ENCODE measurements around the gene KPNB1. TPM values are rescaled to one million over a fixed set of nuclear protein-coding genes. Genes with fewer than 3 reads are reported as not detected.

The KPNB1 gene
- total and polyA plus RNA-seq, 2 experiments from 2014 or later: 274 to 599 TPM

DNA sequence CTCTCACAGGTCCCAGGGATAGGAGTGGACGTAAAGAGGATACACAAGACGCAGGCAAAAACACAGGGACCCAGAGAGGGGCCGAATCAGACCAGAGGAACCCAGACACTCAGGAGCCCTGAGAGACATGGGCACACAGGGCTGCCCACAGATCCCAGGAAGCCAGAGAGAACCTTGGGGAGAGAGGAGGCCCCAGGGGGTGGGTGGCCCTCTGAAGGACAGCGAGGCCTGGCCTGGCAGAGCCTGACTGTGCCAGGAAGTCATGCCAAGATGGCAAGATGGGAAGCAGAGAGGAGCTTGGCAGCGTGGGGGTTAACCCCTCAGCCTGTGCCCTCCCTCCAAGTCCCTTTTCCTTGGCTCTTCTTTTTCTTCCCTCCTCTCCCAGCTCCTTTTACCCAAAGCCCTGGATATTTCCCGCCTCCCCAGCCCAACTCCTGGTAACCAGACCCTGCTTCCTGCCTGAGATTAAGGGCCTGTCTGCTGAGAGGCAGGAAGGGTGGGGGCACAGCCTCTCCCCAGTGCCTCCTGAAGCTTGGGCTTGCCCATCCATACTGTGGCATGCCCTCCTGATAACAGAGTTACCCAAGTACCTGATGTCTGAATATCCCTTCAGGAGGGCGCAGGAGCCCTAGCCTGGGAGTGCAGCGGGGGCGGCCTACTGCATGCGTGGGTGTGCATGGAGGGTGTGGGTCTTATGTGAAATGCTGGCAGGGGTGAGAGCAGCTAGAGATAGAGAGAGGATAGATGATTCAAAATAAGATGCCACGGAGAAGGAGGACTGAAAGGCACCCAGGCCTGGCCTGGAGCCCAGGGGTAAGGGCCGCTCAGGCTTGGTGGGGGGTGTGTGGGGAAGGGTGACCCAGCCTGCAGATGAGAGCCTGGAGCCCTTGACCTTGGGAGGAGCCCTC lies 77.3 kb downstream of the KPNB1 start (continued):
- TF ChIP-seq, protein P1, sequence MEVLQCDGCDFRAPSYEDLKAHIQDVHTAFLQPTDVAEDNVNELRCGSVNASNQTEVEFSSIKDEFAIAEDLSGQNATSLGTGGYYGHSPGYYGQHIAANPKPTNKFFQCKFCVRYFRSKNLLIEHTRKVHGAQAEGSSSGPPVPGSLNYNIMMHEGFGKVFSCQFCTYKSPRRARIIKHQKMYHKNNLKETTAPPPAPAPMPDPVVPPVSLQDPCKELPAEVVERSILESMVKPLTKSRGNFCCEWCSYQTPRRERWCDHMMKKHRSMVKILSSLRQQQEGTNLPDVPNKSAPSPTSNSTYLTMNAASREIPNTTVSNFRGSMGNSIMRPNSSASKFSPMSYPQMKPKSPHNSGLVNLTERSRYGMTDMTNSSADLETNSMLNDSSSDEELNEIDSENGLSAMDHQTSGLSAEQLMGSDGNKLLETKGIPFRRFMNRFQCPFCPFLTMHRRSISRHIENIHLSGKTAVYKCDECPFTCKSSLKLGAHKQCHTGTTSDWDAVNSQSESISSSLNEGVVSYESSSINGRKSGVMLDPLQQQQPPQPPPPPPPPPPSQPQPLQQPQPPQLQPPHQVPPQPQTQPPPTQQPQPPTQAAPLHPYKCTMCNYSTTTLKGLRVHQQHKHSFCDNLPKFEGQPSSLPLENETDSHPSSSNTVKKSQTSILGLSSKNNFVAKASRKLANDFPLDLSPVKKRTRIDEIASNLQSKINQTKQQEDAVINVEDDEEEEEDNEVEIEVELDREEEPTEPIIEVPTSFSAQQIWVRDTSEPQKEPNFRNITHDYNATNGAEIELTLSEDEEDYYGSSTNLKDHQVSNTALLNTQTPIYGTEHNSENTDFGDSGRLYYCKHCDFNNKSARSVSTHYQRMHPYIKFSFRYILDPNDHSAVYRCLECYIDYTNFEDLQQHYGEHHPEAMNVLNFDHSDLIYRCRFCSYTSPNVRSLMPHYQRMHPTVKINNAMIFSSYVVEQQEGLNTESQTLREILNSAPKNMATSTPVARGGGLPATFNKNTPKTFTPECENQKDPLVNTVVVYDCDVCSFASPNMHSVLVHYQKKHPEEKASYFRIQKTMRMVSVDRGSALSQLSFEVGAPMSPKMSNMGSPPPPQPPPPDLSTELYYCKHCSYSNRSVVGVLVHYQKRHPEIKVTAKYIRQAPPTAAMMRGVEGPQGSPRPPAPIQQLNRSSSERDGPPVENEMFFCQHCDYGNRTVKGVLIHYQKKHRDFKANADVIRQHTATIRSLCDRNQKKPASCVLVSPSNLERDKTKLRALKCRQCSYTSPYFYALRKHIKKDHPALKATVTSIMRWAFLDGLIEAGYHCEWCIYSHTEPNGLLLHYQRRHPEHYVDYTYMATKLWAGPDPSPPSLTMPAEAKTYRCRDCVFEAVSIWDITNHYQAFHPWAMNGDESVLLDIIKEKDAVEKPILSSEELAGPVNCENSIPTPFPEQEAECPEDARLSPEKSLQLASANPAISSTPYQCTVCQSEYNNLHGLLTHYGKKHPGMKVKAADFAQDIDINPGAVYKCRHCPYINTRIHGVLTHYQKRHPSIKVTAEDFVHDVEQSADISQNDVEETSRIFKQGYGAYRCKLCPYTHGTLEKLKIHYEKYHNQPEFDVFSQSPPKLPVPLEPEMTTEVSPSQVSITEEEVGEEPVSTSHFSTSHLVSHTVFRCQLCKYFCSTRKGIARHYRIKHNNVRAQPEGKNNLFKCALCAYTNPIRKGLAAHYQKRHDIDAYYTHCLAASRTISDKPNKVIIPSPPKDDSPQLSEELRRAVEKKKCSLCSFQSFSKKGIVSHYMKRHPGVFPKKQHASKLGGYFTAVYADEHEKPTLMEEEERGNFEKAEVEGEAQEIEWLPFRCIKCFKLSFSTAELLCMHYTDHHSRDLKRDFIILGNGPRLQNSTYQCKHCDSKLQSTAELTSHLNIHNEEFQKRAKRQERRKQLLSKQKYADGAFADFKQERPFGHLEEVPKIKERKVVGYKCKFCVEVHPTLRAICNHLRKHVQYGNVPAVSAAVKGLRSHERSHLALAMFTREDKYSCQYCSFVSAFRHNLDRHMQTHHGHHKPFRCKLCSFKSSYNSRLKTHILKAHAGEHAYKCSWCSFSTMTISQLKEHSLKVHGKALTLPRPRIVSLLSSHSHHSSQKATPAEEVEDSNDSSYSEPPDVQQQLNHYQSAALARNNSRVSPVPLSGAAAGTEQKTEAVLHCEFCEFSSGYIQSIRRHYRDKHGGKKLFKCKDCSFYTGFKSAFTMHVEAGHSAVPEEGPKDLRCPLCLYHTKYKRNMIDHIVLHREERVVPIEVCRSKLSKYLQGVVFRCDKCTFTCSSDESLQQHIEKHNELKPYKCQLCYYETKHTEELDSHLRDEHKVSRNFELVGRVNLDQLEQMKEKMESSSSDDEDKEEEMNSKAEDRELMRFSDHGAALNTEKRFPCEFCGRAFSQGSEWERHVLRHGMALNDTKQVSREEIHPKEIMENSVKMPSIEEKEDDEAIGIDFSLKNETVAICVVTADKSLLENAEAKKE (CRISPR knock-in tag; IDR thresholded peaks at IDR 0.05): no peak
- no peak for TF ChIP-seq POLR2AphosphoS5 (IDR thresholded peaks at IDR 0.05; ENCODE audit: low read depth)
- TF ChIP-seq NANOG (IDR thresholded peaks at IDR 0.05; ENCODE audit: borderline replicate concordance): no peak
- TF ChIP-seq, protein P2, sequence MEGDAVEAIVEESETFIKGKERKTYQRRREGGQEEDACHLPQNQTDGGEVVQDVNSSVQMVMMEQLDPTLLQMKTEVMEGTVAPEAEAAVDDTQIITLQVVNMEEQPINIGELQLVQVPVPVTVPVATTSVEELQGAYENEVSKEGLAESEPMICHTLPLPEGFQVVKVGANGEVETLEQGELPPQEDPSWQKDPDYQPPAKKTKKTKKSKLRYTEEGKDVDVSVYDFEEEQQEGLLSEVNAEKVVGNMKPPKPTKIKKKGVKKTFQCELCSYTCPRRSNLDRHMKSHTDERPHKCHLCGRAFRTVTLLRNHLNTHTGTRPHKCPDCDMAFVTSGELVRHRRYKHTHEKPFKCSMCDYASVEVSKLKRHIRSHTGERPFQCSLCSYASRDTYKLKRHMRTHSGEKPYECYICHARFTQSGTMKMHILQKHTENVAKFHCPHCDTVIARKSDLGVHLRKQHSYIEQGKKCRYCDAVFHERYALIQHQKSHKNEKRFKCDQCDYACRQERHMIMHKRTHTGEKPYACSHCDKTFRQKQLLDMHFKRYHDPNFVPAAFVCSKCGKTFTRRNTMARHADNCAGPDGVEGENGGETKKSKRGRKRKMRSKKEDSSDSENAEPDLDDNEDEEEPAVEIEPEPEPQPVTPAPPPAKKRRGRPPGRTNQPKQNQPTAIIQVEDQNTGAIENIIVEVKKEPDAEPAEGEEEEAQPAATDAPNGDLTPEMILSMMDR (conservative IDR thresholded peaks at IDR 0.05; ENCODE audit: low read depth in 2 of 2): no peak

DNA sequence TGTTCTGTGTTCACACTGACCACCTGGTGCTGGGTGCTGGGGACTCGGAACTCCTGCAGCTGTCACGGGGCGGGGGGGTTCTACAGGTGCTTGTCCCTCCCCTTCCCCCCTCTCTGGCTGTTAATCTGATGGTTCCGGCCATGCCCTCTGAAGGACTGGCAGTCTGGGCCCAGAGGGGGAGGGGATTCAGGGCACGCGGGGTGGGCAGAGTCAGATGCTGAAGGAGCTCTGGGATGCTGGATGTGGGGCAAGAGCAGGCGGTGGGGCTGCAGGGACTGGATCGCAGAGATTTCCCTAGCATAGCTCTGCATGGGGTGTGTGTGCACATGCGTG lies 78.0 kb downstream of the KPNB1 start:
- DNase-seq (ENCODE audit: low spot score) (no peak), ATAC-seq (no peak)
- Histone ChIP-seq H4K20me1 (replicated peaks; ENCODE audit: insufficient read depth) (no peaks in the 10 kb centered on the region), H3K27ac (ENCODE audit: low read depth) (no peak overlapping the region), H3K4me1 (ENCODE audit: insufficient read depth) (peaks cover 6% of the 10 kb centered on the region; the same call in 1 of the 2 replicates), H3K4me2 (no peak overlapping the region), H3K9me2 (ENCODE audit: insufficient read depth) (no peaks in the 10 kb centered on the region), H3K36me3 (ENCODE audit: insufficient read depth) (no peaks in the 10 kb centered on the region), H3K27me3 (ENCODE audit: insufficient read depth) (peaks cover 34% of the 10 kb centered on the region), H3K4me3 (no peak overlapping the region), H2AFZ (no peak overlapping the region; the same call in 1 of the 2 replicates), H3F3A (replicated peaks; ENCODE audit: low read depth) (0 out of 2 replicates have a peak, but pooled peaks cover 5% of the 10 kb centered on the region), H3K79me2 (replicated peaks; ENCODE audit: insufficient read depth) (no peaks in the 10 kb centered on the region)
- Mint-ChIP-seq H3K4me1 (peaks cover 15% of the 10 kb centered on the region), H3K27ac (no peak overlapping the region), H3K9me3 (no peaks in the 10 kb centered on the region), H3K36me3 (ENCODE audit: low read depth) (no peaks in the 10 kb centered on the region), H3K27me3 (ENCODE audit: insufficient read depth, low read depth, poor library complexity) (peaks cover 32% of the 10 kb centered on the region), H3K4me3 (no peak overlapping the region)
- TF ChIP-seq, protein P2 (conservative IDR thresholded peaks at IDR 0.05; ENCODE audit: low read depth in 2 of 2): no peak
- TF ChIP-seq CREB1 (CRISPR knock-in tag; IDR thresholded peaks at IDR 0.05; ENCODE audit: low read depth): no peak
- no peak for TF ChIP-seq ZNF331 (CRISPR knock-in tag; IDR thresholded peaks at IDR 0.05; ENCODE audit: low read depth)
- TF ChIP-seq, protein P3, sequence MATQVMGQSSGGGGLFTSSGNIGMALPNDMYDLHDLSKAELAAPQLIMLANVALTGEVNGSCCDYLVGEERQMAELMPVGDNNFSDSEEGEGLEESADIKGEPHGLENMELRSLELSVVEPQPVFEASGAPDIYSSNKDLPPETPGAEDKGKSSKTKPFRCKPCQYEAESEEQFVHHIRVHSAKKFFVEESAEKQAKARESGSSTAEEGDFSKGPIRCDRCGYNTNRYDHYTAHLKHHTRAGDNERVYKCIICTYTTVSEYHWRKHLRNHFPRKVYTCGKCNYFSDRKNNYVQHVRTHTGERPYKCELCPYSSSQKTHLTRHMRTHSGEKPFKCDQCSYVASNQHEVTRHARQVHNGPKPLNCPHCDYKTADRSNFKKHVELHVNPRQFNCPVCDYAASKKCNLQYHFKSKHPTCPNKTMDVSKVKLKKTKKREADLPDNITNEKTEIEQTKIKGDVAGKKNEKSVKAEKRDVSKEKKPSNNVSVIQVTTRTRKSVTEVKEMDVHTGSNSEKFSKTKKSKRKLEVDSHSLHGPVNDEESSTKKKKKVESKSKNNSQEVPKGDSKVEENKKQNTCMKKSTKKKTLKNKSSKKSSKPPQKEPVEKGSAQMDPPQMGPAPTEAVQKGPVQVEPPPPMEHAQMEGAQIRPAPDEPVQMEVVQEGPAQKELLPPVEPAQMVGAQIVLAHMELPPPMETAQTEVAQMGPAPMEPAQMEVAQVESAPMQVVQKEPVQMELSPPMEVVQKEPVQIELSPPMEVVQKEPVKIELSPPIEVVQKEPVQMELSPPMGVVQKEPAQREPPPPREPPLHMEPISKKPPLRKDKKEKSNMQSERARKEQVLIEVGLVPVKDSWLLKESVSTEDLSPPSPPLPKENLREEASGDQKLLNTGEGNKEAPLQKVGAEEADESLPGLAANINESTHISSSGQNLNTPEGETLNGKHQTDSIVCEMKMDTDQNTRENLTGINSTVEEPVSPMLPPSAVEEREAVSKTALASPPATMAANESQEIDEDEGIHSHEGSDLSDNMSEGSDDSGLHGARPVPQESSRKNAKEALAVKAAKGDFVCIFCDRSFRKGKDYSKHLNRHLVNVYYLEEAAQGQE (IDR thresholded peaks at IDR 0.05; ENCODE audit: unreplicated experiment): no peak
- no peak for TF ChIP-seq POLR2AphosphoS5 (IDR thresholded peaks at IDR 0.05; ENCODE audit: low read depth)
- TF ChIP-seq NANOG (IDR thresholded peaks at IDR 0.05; ENCODE audit: borderline replicate concordance): no peak
- no peak for TF ChIP-seq EZH2phosphoT487 (IDR thresholded peaks at IDR 0.05; ENCODE audit: unreplicated experiment)
- TF ChIP-seq EZH2 (IDR thresholded peaks at IDR 0.05; ENCODE audit: low read depth, unreplicated experiment): no peak
